Anterior cingulate cortex (tissue), 58 donors: ENCODE results near the gene MROH2B.
"Not testable (repeated sequence)": the region's sequence is repeated elsewhere in the genome, so short reads cannot be mapped to it uniquely, and the experiment has no call there.

Experiments used
- DNase-seq, 58 donors: peaks; one replicate each; lab custom pipeline; 2025; lab: John Stamatoyannopoulos, UW

Gene MROH2B

GRCh38 chr5:41032973-41033372 is 38.2 kb downstream of the MROH2B start:
- no peak for DNase-seq

GRCh38 chr5:41022600-41022999 is 48.5 kb downstream of the MROH2B start:
- DNase-seq, result not testable (repeated sequence)

- no peak for DNase-seq
Observed at GRCh38 chr5:41012318-41012717, 58.8 kb downstream of the MROH2B start.

GRCh38 chr5:41010572-41010971 is 60.6 kb downstream of the MROH2B start:
- no peak for DNase-seq

GRCh38 chr5:41009232-41009631 is 61.9 kb downstream of the MROH2B start:
- DNase-seq, result no peak

GRCh38 chr5:41004931-41005330 is 66.2 kb downstream of the MROH2B start:
- no peak for DNase-seq

GRCh38 chr5:41003670-41004376 is 67.3 kb downstream of the MROH2B start:
- DNase-seq, result no peak

GRCh38 chr5:40999966-41000365 is 71.2 kb downstream of the MROH2B start:
- DNase-seq, result no peak

GRCh38 chr5:40999142-40999541 is 72.0 kb downstream of the MROH2B start:
- no peak for DNase-seq

GRCh38 chr5:40995801-40996586 is 75.1 kb downstream of the MROH2B start:
- no peak for DNase-seq

GRCh38 chr5:40991981-40992559 is 79.1 kb downstream of the MROH2B start:
- DNase-seq, result no peak

GRCh38 chr5:40991168-40991980 is 79.8 kb downstream of the MROH2B start:
- peak in 7 of 58 donors; percentile 1 to 52 (median 1) for DNase-seq

- DNase-seq, result no peak
Observed at GRCh38 chr5:40988746-40989510, 82.2 kb downstream of the MROH2B start.

- no peak for DNase-seq
Observed at GRCh38 chr5:40987349-40987748, 83.8 kb downstream of the MROH2B start.

GRCh38 chr5:40986666-40987065 is 84.5 kb downstream of the MROH2B start:
- no peak for DNase-seq

GRCh38 chr5:40985501-40985900 is 85.6 kb downstream of the MROH2B start:
- no peak for DNase-seq

GRCh38 chr5:40984884-40985283 is 86.3 kb downstream of the MROH2B start:
- DNase-seq, result no peak

GRCh38 chr5:40983781-40984180 is 87.4 kb downstream of the MROH2B start:
- no peak for DNase-seq

- no peak for DNase-seq
Observed at GRCh38 chr5:40981420-40981819, 89.7 kb downstream of the MROH2B start.

- DNase-seq, result no peak
Observed at GRCh38 chr5:40976836-40977235, 94.3 kb downstream of the MROH2B start.
